Measurements from ENCODE around the gene SKOR1. TPM values are rescaled to one million over a fixed set of nuclear protein-coding genes. Genes with fewer than 3 reads are reported as not detected.

SKOR1 gene
- polyA plus RNA-seq, 1 experiment, result 0.02 TPM

- TF ChIP-seq CTCF (IDR thresholded peaks at IDR 0.05; ENCODE audit: low read depth, low read length), result no peak
- no peak overlapping the region for H3K4me3 ChIP-seq (ENCODE audit: low read depth, low read length)
- no peaks in the 10 kb centered on the region for H3K27me3 ChIP-seq (ENCODE audit: control insufficient read depth, insufficient read depth, low read length)
- ChIA-PET CTCF (no interaction called here), POLR2A (no interaction called here)
- DNase-seq (ENCODE audit: low read depth, low spot score), result no peak
- H3K27ac ChIP-seq (ENCODE audit: low read depth, low read length), result no peak overlapping the region
- no peaks in the 10 kb centered on the region for H3K9me3 ChIP-seq (ENCODE audit: control insufficient read depth, insufficient read depth, low read length)
These were observed 19.4 kb upstream of the SKOR1 start for GRCh38 chr15:67805666-67806516.

GRCh38 chr15:67806536-67806935 is 18.8 kb upstream of the SKOR1 start:
- H3K27ac ChIP-seq (ENCODE audit: low read depth, low read length), result no peak overlapping the region
- no peaks in the 10 kb centered on the region for H3K9me3 ChIP-seq (ENCODE audit: control insufficient read depth, insufficient read depth, low read length)
- DNase-seq (ENCODE audit: low read depth, low spot score), result no peak
- POLR2A ChIA-PET, result no interaction called here
- no peak for TF ChIP-seq CTCF (IDR thresholded peaks at IDR 0.05; ENCODE audit: low read depth, low read length)
- CTCF ChIA-PET, result interaction anchor here (0.6 kb wide), 1 partner anchor 812 kb away, joined by 8 read pairs; no protein-coding TSS in a partner anchor
- no peak overlapping the region for H3K4me3 ChIP-seq (ENCODE audit: low read depth, low read length)
- peaks cover 2% of the 10 kb centered on the region for H3K27me3 ChIP-seq (ENCODE audit: control insufficient read depth, insufficient read depth, low read length)

GRCh38 chr15:67807141-67807540 is 18.2 kb upstream of the SKOR1 start:
- Histone ChIP-seq H3K27ac (ENCODE audit: low read depth, low read length) (no peak overlapping the region), H3K4me3 (ENCODE audit: low read depth, low read length) (no peak overlapping the region), H3K27me3 (ENCODE audit: control insufficient read depth, insufficient read depth, low read length) (peaks cover 3% of the 10 kb centered on the region), H3K9me3 (ENCODE audit: control insufficient read depth, insufficient read depth, low read length) (no peaks in the 10 kb centered on the region; the same call in 1 of the 2 replicates)
- DNase-seq (ENCODE audit: low read depth, low spot score), result no peak
- ChIA-PET POLR2A (no interaction called here), CTCF (interaction anchor here (0.6 kb wide), 1 partner anchor 813 kb away, joined by 8 read pairs; no protein-coding TSS in a partner anchor)
- no peak for TF ChIP-seq CTCF (IDR thresholded peaks at IDR 0.05; ENCODE audit: low read depth, low read length)

- ChIA-PET POLR2A (no interaction called here), CTCF (no interaction called here)
- TF ChIP-seq CTCF (IDR thresholded peaks at IDR 0.05; ENCODE audit: low read depth, low read length), result no peak
- no peak overlapping the region for H3K27ac ChIP-seq (ENCODE audit: low read depth, low read length)
- H3K4me3 ChIP-seq (ENCODE audit: low read depth, low read length), result no peak overlapping the region
- H3K27me3 ChIP-seq (ENCODE audit: control insufficient read depth, insufficient read depth, low read length), result peaks cover 9% of the 10 kb centered on the region
- no peaks in the 10 kb centered on the region; the same call in 1 of the 2 replicates for H3K9me3 ChIP-seq (ENCODE audit: control insufficient read depth, insufficient read depth, low read length)
- no peak for DNase-seq (ENCODE audit: low read depth, low spot score)
These were observed 17.5 kb upstream of the SKOR1 start for GRCh38 chr15:67807836-67808235.

- ChIA-PET POLR2A (no interaction called here), CTCF (interaction anchor here (0.5 kb wide), 1 partner anchor 374 kb away, joined by 3 read pairs; no protein-coding TSS in a partner anchor)
- no peak overlapping the region for H3K27ac ChIP-seq (ENCODE audit: low read depth, low read length)
- no peak overlapping the region for H3K4me3 ChIP-seq (ENCODE audit: low read depth, low read length)
- no peaks in the 10 kb centered on the region; the same call in 1 of the 2 replicates for H3K9me3 ChIP-seq (ENCODE audit: control insufficient read depth, insufficient read depth, low read length)
- peaks cover 12% of the 10 kb centered on the region for H3K27me3 ChIP-seq (ENCODE audit: control insufficient read depth, insufficient read depth, low read length)
- TF ChIP-seq CTCF (IDR thresholded peaks at IDR 0.05; ENCODE audit: low read depth, low read length), result no peak
- DNase-seq (ENCODE audit: low read depth, low spot score), result no peak
These were observed 16.5 kb upstream of the SKOR1 start for GRCh38 chr15:67808821-67809220.

All from AG04450 (cell line).